B cell (primary cell): ENCODE data around the gene COMMD4.

ENCODE experiments used
- EZH2 ChIP-seq: IDR thresholded peaks from 2 replicates; pipeline ENCODE4 v1.6.1; 2012; ENCODE audit warnings: borderline replicate concordance, low read depth, mild to moderate bottlenecking, moderate library complexity, low read length; ENCODE audit not compliant: insufficient read depth, poor library complexity, severe bottlenecking
- TF ChIP-seq, protein P1 (sequence below): fragments of 200-600 bp; IDR thresholded peaks from one replicate; pipeline ENCODE4 v1.8.0; 2022; ENCODE audit warnings: antibody characterized with exemption, mild to moderate bottlenecking

DNA sequence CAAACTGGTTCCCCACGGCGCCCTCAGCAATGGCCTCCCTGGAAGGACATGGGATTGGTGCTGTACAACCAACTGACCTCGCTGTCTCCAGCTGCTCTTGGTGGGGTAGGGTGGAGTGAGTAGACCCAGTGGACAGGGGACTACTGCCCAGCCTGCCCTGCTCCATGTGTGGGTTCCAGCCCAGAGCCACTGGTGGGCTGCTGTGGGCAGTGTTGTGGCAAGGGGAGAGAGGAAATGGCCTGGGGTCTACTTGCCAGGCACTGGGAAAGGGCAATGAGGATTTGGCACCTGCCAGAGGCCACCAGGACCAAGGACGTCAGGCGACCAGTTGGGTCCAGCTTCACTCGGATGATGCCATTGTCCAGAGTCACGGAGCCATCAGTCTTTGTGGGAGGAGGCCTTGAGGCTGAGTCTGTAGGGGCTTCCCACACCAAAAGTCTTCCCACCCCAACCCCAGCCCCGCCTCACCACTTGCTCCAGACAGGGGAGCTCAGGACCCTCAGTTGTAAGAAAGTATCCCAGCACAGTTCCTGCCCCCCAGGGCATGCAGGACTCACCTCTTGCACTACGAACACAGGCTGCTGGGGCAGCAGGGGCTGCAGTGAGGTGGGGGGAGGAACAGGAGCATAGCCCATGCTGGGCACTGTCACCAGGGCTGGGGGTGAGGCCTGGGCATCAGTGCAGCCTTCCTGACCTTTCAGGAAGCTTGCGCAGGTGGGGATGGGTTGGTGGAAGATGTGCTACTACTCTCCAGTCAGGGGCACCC, 23.1 kb downstream of the COMMD4 start:
- TF ChIP-seq, protein P1, sequence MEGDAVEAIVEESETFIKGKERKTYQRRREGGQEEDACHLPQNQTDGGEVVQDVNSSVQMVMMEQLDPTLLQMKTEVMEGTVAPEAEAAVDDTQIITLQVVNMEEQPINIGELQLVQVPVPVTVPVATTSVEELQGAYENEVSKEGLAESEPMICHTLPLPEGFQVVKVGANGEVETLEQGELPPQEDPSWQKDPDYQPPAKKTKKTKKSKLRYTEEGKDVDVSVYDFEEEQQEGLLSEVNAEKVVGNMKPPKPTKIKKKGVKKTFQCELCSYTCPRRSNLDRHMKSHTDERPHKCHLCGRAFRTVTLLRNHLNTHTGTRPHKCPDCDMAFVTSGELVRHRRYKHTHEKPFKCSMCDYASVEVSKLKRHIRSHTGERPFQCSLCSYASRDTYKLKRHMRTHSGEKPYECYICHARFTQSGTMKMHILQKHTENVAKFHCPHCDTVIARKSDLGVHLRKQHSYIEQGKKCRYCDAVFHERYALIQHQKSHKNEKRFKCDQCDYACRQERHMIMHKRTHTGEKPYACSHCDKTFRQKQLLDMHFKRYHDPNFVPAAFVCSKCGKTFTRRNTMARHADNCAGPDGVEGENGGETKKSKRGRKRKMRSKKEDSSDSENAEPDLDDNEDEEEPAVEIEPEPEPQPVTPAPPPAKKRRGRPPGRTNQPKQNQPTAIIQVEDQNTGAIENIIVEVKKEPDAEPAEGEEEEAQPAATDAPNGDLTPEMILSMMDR, result no peak
- no peak for TF ChIP-seq EZH2
